ENCODE measurements around the gene TMEM52B.

TMEM52B gene

DNA sequence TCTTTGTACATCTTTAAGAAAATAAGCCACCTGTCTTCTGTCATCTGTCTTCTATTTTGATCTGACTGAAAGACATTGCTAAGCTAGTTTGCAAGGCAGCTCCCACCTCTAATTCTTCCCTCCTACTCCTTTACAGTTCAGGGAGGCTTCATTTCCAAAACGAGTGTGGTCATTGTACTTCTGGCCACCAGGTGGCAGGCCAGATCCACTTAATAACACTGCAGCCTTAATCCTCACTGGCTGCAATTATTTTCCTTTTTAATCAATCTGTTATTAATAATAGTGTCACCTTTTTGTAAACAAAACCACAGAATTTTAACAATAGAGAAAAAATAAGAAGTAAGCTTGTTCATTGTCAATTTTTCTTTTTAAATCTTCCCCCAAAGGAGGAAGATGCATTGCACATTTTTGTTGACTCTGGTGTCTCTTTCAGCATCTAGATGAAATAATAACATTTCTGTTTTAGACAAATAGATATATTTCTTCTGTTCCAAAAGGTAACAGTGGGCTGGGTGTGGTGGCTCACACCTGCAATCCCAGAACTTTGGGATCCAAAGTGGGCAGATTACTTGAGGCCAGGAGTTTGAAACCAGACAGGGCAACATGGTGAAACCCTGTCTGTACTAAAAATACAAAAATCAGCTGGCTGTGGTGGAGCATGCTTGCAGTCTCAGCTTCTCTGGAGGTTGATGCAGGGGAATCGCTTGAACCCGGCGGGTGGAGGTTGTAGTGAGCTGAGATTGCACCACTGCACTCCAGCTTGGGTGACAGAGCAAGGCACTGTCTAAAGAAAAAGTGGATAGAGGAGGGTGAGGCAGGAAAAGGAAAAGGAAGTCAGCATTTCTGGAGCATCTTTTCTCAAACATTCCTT is 57.2 kb downstream of the TMEM52B start:
- peak overlapping the region; percentile 75 for H3K27ac Mint-ChIP-seq
- peak overlapping the region; percentile 25 for H3K4me3 Mint-ChIP-seq
- DNase-seq (ENCODE audit: low spot score in 2 of 2) (no peak), ATAC-seq (peak; percentile 64)
- H3K36me3 Mint-ChIP-seq = no peaks in the 10 kb centered on the region
- peaks cover 18% of the 10 kb centered on the region for H3K4me1 Mint-ChIP-seq
- H3K9me3 Mint-ChIP-seq = peaks cover 6% of the 10 kb centered on the region

DNA sequence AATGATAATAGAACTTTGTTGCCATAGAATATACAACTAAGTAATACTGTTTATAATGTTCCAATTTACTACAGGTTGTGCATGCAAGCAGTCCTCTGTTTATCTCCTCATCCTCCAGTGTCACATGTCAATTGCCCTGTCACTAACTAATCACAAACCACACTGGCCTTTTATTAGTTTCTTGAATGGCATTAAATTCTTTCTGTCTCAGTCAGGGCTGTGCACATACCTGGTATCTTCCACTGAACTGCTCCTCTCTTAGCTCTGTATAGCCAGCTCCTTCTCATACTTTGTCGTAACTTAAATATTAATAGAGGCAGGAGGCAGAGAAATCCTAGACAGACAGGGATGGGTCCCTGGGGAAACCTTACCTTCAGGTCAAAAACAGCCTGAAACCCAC is 57.9 kb downstream of the TMEM52B start:
- Mint-ChIP-seq H3K4me3 (peak overlapping the region; percentile 25), H3K9me3 (peaks cover 6% of the 10 kb centered on the region), H3K4me1 (peaks cover 18% of the 10 kb centered on the region), H3K36me3 (no peaks in the 10 kb centered on the region), H3K27ac (peak overlapping the region; percentile 75)
- DNase-seq (ENCODE audit: low spot score in 2 of 2) = no peak
- no peak for ATAC-seq

DNA sequence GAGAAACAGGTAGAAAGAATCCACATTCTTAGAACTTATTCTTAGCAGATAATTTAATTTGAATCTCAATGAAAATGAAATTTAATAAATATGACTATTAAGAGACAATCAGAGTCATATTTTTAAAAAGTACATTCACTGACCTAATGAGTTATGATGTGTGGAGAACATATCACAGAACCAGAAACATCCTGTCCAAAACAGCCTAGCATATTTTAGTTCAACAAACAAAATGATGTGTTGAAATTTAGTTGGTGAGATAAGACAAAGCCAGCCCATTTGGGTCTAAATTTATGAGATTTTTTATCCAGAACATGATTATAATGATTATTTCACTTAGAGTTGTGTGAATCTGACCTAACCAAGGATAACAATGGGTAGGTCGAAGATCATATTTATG is 59.7 kb downstream of the TMEM52B start:
- no peak overlapping the region for H3K4me3 Mint-ChIP-seq
- peaks cover 31% of the 10 kb centered on the region for H3K4me1 Mint-ChIP-seq
- H3K27ac Mint-ChIP-seq = no peak overlapping the region

DNA sequence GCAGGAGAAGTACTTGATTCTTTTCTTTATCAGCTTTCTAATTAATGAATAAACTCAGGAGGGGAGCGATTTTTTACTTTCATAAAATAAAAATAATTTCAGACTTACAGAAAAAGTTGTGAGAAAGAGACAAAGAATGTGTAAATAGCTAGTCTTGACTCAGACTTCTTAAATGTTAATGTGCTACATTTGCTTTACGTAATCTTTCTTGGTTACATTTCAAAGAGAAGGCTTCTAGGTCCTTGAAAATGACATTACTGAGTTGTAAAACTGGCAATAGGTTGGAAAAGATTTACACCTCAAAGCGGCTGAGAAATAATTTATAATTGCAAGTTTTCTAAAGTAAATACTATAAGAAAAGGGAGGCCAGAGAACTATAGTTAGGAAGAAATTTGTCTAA is 62.5 kb downstream of the TMEM52B start:
- ATAC-seq (no peak), DNase-seq (ENCODE audit: low spot score in 2 of 2) (no peak)
- Mint-ChIP-seq H3K9me3 (no peaks in the 10 kb centered on the region), H3K4me1 (peaks cover 36% of the 10 kb centered on the region), H3K36me3 (peaks cover 6% of the 10 kb centered on the region), H3K27ac (no peak overlapping the region), H3K4me3 (no peak overlapping the region)

More for the DNA sequence above, 59.7 kb downstream of the TMEM52B start:
- peaks cover 6% of the 10 kb centered on the region for H3K9me3 Mint-ChIP-seq
- no peak for DNase-seq (ENCODE audit: low spot score in 2 of 2)
- H3K36me3 Mint-ChIP-seq = peaks cover under 1% of the 10 kb centered on the region
- no peak for ATAC-seq

Data from stimulated activated effector memory CD8-positive, alpha-beta T cell treated with anti-CD3 and anti-CD28 coated beads, Interleukin-12 subunit alpha, Interleukin-12 subunit beta, amount 100 ng/mL, for 72 hours (primary cell).